ENCODE results near the gene CIB4. TPM values are rescaled to one million over a fixed set of nuclear protein-coding genes. Genes with fewer than 3 reads are reported as not detected.

CIB4 gene
- total and polyA plus RNA-seq, 2 of the 13 experiments (the other 11 are each of a cell fraction or from before 2014, with no cell fraction given): not detected

- Histone ChIP-seq H3K4me3 (replicated peaks in 1 of 3; ENCODE audit: insufficient read depth in 1 of 3, low read depth in 2 of 3, low read length in 3 of 3) (no peak overlapping the region), H3K9ac (ENCODE audit: insufficient read depth, low read depth, low read length) (no peak overlapping the region), H3K79me2 (ENCODE audit: insufficient read depth, low read length) (no peaks in the 10 kb centered on the region), H3K4me1 (ENCODE audit: insufficient read depth, low read length) (no peaks in the 10 kb centered on the region), H3K36me3 (replicated peaks in 1 of 2; ENCODE audit: control insufficient read depth in 1 of 2, insufficient read depth in 2 of 2, low read length in 2 of 2) (no peaks in the 10 kb centered on the region), H3K27me3 (ENCODE audit: control insufficient read depth in 1 of 2, insufficient read depth in 2 of 2, low read length in 2 of 2) (peaks cover 8 to 77% of the 10 kb centered on the region in 2 experiments; a peak in 4 of 5 replicates), H3K9me3 (ENCODE audit: low read length) (no peaks in the 10 kb centered on the region), H3K27ac (ENCODE audit: extremely low read length, insufficient read depth, low read length) (no peak overlapping the region), H4K20me1 (ENCODE audit: insufficient read depth, low read length) (no peaks in the 10 kb centered on the region; the same call in 1 of the 2 replicates), H2AFZ (ENCODE audit: low read length) (no peak overlapping the region), H3K4me2 (ENCODE audit: low read depth, low read length) (no peak overlapping the region)
- DNase-seq (ENCODE audit: low spot score) (no peak), FAIRE-seq (no peak), ATAC-seq (no peak)
- in situ Hi-C loops (cut with HindIII; ENCODE audit: extremely low pct_ligation_motif_present, low pct_unique_long_range_greater_than_20kb): no loop called here
- BruUV-seq (replicated peaks): no TSS peak
- intact Hi-C loops (cut with micrococcal nuclease; ENCODE audit: unreplicated experiment): loop anchor here (5.0 kb wide), 1 partner anchor 1121 kb away; no protein-coding TSS in a partner anchor
- ChIA-PET CTCF (ENCODE audit: low intra/inter-chr PET ratio, low total read pairs) (no interaction called here), POLR2A (no interaction called here)
- no peak for TF ChIP-seq MAFK (conservative IDR thresholded peaks at IDR 0.05 in 1 of 2, IDR thresholded peaks at IDR 0.05 in 1 of 2; ENCODE audit: low read length in 2 of 2)
- TF ChIP-seq CREB1 (IDR thresholded peaks at IDR 0.05): no peak
- TF ChIP-seq CREB1 (CRISPR knock-in tag; IDR thresholded peaks at IDR 0.05): no peak
- TF ChIP-seq MBD4 (IDR thresholded peaks at IDR 0.05; ENCODE audit: borderline replicate concordance, low read length): no peak
- TF ChIP-seq ZNF468 (CRISPR knock-in tag; IDR thresholded peaks at IDR 0.05): no peak
- no peak for TF ChIP-seq FOSL2 (CRISPR knock-in tag; IDR thresholded peaks at IDR 0.05)
- TF ChIP-seq ZNF460 (CRISPR knock-in tag; IDR thresholded peaks at IDR 0.05; ENCODE audit: borderline replicate concordance): no peak
- 43% methylated on average over 9 of the region's 9 CpGs for WGBS (ENCODE audit: low lambda C conversion rate)
These were observed 88.4 kb downstream of the CIB4 start for GRCh38 chr2:26552641-26553374.

- no peak for TF ChIP-seq FUBP1 (CRISPR knock-in tag; IDR thresholded peaks at IDR 0.05; ENCODE audit: borderline replicate concordance)
- TF ChIP-seq E2F2 (CRISPR knock-in tag; IDR thresholded peaks at IDR 0.05; ENCODE audit: borderline replicate concordance): no peak
- no peak for TF ChIP-seq ZBTB20 (CRISPR knock-in tag; IDR thresholded peaks at IDR 0.05; ENCODE audit: borderline replicate concordance, low read depth)
- TF ChIP-seq ZNF121 (CRISPR knock-in tag; IDR thresholded peaks at IDR 0.05): no peak
- no peak for TF ChIP-seq ZNF367 (CRISPR knock-in tag; IDR thresholded peaks at IDR 0.05; ENCODE audit: borderline replicate concordance)
- TF ChIP-seq ZNF317 (CRISPR knock-in tag; IDR thresholded peaks at IDR 0.05): no peak
- H3K4me3 ChIP-seq (replicated peaks in 1 of 3; ENCODE audit: insufficient read depth in 1 of 3, low read depth in 2 of 3, low read length in 3 of 3): no peak overlapping the region
- no peaks in the 10 kb centered on the region; the same call in 1 of the 2 replicates for H4K20me1 ChIP-seq (ENCODE audit: insufficient read depth, low read length)
- no peaks in the 10 kb centered on the region for H3K9me3 ChIP-seq (ENCODE audit: low read length)
- no peaks in the 10 kb centered on the region for H3K4me1 ChIP-seq (ENCODE audit: insufficient read depth, low read length)
- WGBS (ENCODE audit: low lambda C conversion rate): 33% methylated on average over 17 of the region's 17 CpGs
- intact Hi-C loops (cut with micrococcal nuclease; ENCODE audit: unreplicated experiment): loop anchor here (5.0 kb wide), 1 partner anchor 1118 kb away; no protein-coding TSS in a partner anchor
- ATAC-seq (no peak), DNase-seq (ENCODE audit: low spot score) (no peak), FAIRE-seq (no peak)
- in situ Hi-C loops (cut with HindIII; ENCODE audit: extremely low pct_ligation_motif_present, low pct_unique_long_range_greater_than_20kb): no loop called here
- no peak overlapping the region for H3K27ac ChIP-seq (ENCODE audit: extremely low read length, insufficient read depth, low read length)
- no peak overlapping the region for H3K4me2 ChIP-seq (ENCODE audit: low read depth, low read length)
- no peak overlapping the region for H2AFZ ChIP-seq (ENCODE audit: low read length)
- POLR2A ChIA-PET: no interaction called here
- no peaks in the 10 kb centered on the region for H3K36me3 ChIP-seq (replicated peaks in 1 of 2; ENCODE audit: control insufficient read depth in 1 of 2, insufficient read depth in 2 of 2, low read length in 2 of 2)
- BruUV-seq (replicated peaks): no TSS peak
- no peaks in the 10 kb centered on the region for H3K79me2 ChIP-seq (ENCODE audit: insufficient read depth, low read length)
- peaks cover 3 to 54% of the 10 kb centered on the region in 2 experiments; a peak in 3 of 5 replicates for H3K27me3 ChIP-seq (ENCODE audit: control insufficient read depth in 1 of 2, insufficient read depth in 2 of 2, low read length in 2 of 2)
- CTCF ChIA-PET (ENCODE audit: low intra/inter-chr PET ratio, low total read pairs): no interaction called here
- H3K9ac ChIP-seq (ENCODE audit: insufficient read depth, low read depth, low read length): no peak overlapping the region
These were observed 90.7 kb downstream of the CIB4 start for GRCh38 chr2:26550276-26551015.

Data from HepG2 (cell line).